ENCODE measurements around the gene ARHGAP15. TPM values are rescaled to one million over a fixed set of nuclear protein-coding genes. Genes with fewer than 3 reads are reported as not detected.

Gene ARHGAP15
- total RNA-seq, 1 donor from 2014 or later, result 9.1 TPM

- no peak for TF ChIP-seq POLR2A (IDR thresholded peaks at IDR 0.05)
- no peak for TF ChIP-seq POLR2AphosphoS5 (IDR thresholded peaks at IDR 0.05; ENCODE audit: insufficient read depth in 1 of 2, low read depth in 1 of 2)
- TF ChIP-seq CTCF (IDR thresholded peaks at IDR 0.05), result no peak
- no peaks in the 10 kb centered on the region for H3K4me1 ChIP-seq
- no peak overlapping the region for H3K4me3 ChIP-seq
- intact Hi-C loops (cut with DNase I), result no loop called here
- H3K36me3 ChIP-seq, result no peaks in the 10 kb centered on the region
- no peak overlapping the region for H3K27ac ChIP-seq
- DNase-seq (ENCODE audit: extremely low spot score in 2 of 2), result no peak
- H3K27me3 ChIP-seq, result no peaks in the 10 kb centered on the region
- no peaks in the 10 kb centered on the region for H3K9me3 ChIP-seq
Observed at GRCh38 chr2:143680885-143681405, 551.7 kb downstream of the ARHGAP15 start.

GRCh38 chr2:143682436-143683055 lies 553.3 kb downstream of the ARHGAP15 start:
- Histone ChIP-seq H3K27me3 (no peaks in the 10 kb centered on the region), H3K4me3 (no peak overlapping the region), H3K36me3 (no peaks in the 10 kb centered on the region), H3K9me3 (no peaks in the 10 kb centered on the region), H3K27ac (no peak overlapping the region), H3K4me1 (no peaks in the 10 kb centered on the region)
- TF ChIP-seq CTCF (IDR thresholded peaks at IDR 0.05) (no peak), POLR2AphosphoS5 (IDR thresholded peaks at IDR 0.05; ENCODE audit: insufficient read depth in 1 of 2, low read depth in 1 of 2) (no peak), POLR2A (IDR thresholded peaks at IDR 0.05) (no peak)
- DNase-seq (ENCODE audit: extremely low spot score in 2 of 2), result no peak
- intact Hi-C loops (cut with DNase I), result no loop called here

- no peaks in the 10 kb centered on the region for H3K9me3 ChIP-seq
- H3K4me3 ChIP-seq, result no peak overlapping the region
- no peak overlapping the region for H3K27ac ChIP-seq
- TF ChIP-seq POLR2AphosphoS5 (IDR thresholded peaks at IDR 0.05; ENCODE audit: insufficient read depth in 1 of 2, low read depth in 1 of 2) (no peak), POLR2A (IDR thresholded peaks at IDR 0.05) (no peak), CTCF (IDR thresholded peaks at IDR 0.05) (no peak)
- no peaks in the 10 kb centered on the region for H3K36me3 ChIP-seq
- no peaks in the 10 kb centered on the region for H3K4me1 ChIP-seq
- intact Hi-C loops (cut with DNase I), result no loop called here
- DNase-seq (ENCODE audit: extremely low spot score in 2 of 2), result no peak
- no peaks in the 10 kb centered on the region for H3K27me3 ChIP-seq
Observed at GRCh38 chr2:143683977-143684376, 554.8 kb downstream of the ARHGAP15 start.

GRCh38 chr2:143684551-143685320 lies 555.5 kb downstream of the ARHGAP15 start:
- TF ChIP-seq CTCF (IDR thresholded peaks at IDR 0.05) (no peak), POLR2A (IDR thresholded peaks at IDR 0.05) (no peak), POLR2AphosphoS5 (IDR thresholded peaks at IDR 0.05; ENCODE audit: insufficient read depth in 1 of 2, low read depth in 1 of 2) (no peak)
- Histone ChIP-seq H3K9me3 (no peaks in the 10 kb centered on the region), H3K4me1 (no peaks in the 10 kb centered on the region), H3K4me3 (no peak overlapping the region), H3K36me3 (no peaks in the 10 kb centered on the region), H3K27ac (no peak overlapping the region), H3K27me3 (no peaks in the 10 kb centered on the region)
- DNase-seq (ENCODE audit: extremely low spot score in 2 of 2), result no peak
- intact Hi-C loops (cut with DNase I), result no loop called here

Data from vagina (tissue), 2 donors.